ENCODE results near the gene ITGB7.

GRCh38 chr12:53214221-53214620 lies 7.2 kb upstream of the ITGB7 start:
- TF ChIP-seq CTCF (IDR thresholded peaks at IDR 0.05 in 8 of 11, conservative IDR thresholded peaks at IDR 0.05 in 3 of 11) = no peak
- no peak for TF ChIP-seq POLR2AphosphoS5 (IDR thresholded peaks at IDR 0.05)
- TF ChIP-seq POLR2A (IDR thresholded peaks at IDR 0.05) = no peak
